ENCODE results near the gene FAM180A.
A peak's percentile ranks its signal among the peaks of the same experiment; 100 is the strongest.
"Not testable (repeated sequence)": the region's sequence is repeated elsewhere in the genome, so short reads cannot be mapped to it uniquely, and the experiment has no call there.

The FAM180A gene

GRCh38 chr7:135712182-135712782, 36.3 kb downstream of the FAM180A start:
- DNase-seq: no peak

DNA sequence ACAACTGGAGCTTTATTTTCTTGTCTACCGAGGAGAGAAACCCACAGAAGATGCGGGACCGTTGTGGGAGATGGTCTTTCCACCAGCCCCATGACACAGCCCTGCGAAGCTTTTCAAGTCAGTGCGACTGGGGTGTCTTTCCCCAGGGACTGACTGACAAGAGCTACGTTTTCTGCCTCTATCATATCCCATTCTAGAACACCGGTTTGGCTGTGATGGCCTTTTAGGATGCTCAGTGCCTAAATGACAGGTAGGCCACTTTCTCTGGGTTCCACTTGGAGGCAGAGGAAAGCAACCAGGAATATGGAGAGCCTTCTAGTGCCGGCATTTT, 37.5 kb downstream of the FAM180A start:
- no peak for DNase-seq

DNA sequence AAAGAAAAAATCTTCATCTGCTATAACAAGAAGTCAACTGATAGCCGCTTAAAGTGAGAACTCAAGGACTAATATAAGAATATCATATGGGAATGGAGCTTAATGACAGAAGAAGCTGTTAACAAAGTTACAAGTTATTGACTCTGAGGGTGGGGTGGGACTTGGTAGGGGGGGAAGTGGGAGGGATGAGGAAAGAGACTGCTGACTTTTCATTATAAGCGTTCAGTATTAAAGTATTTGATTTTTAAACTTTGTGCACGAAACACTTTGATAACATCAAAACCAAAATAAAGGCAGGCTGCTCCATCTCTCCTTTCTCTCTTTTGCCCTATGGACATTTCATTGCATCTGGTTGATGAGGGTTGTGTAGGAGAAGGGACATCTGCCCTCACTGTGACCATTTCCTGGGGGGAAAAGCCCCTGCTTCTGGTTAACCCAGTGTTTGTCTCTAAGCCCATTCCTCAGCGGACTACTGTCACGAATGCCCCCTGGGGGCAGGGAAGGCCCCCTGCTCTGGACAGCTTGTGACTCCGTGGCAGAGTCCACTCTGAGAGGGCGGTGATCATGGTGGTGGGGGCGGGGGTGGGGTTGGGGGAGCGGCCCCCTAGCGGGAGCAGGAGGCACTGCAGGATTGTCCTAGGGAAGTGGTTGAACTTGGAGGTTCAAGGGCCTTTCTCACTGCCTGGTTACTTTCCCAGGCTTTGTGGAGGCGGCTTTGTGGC, 38.0 kb downstream of the FAM180A start:
- peak in 1 of 5 experiments; percentile 25 for DNase-seq

- DNase-seq: no peak
Observed at GRCh38 chr7:135709508-135709907, 39.1 kb downstream of the FAM180A start.

GRCh38 chr7:135708041-135708440, 40.6 kb downstream of the FAM180A start:
- DNase-seq: no peak

DNA sequence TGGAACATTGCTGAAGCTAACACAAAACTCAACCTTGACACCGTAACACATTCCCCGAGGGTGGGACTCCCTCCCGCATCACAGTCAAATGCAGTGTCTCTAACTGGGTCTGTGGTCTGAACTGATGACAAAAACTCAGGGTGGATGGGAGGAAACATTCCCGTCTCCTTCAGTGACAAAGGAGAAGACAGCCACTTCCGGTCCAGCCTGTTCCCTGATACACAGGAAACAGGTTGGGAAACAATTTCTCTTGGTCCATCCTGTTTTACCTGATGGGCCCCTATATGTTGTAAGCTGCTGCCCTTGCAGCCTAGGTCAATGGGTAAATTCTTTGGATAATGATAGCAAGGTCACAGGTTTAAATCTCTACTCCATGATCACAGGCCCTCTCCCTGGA, 41.0 kb downstream of the FAM180A start:
- DNase-seq: no peak

- no peak for DNase-seq
Observed at GRCh38 chr7:135706858-135707569, 41.6 kb downstream of the FAM180A start.

- no peak for DNase-seq
Observed at GRCh38 chr7:135706038-135706742, 42.4 kb downstream of the FAM180A start.

- DNase-seq: no peak
Observed at GRCh38 chr7:135704698-135705097, 43.9 kb downstream of the FAM180A start.

DNA sequence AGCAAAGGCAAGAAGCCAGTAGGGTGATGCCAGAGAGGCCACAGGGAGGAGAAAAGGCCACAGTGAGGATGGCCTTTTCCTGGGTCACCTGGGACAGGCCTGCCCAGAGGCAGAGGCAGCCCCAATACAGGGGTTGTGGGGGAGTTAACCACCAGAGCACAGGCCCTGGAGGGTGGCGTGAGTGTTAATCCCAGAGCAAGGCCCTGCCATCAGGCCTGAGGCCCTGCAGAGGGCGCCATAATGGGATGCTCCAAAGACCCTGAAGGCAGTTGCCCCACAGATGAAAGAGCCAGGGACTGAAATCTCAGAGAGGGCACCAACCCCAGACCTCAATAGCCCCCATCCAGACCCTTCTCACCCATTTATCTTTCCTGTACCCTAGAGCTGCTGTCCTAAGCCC, 44.5 kb downstream of the FAM180A start:
- DNase-seq: peak in 1 of 5 experiments; percentile 6

- DNase-seq: no peak
Observed at GRCh38 chr7:135697276-135698049, 51.1 kb downstream of the FAM180A start.

DNA sequence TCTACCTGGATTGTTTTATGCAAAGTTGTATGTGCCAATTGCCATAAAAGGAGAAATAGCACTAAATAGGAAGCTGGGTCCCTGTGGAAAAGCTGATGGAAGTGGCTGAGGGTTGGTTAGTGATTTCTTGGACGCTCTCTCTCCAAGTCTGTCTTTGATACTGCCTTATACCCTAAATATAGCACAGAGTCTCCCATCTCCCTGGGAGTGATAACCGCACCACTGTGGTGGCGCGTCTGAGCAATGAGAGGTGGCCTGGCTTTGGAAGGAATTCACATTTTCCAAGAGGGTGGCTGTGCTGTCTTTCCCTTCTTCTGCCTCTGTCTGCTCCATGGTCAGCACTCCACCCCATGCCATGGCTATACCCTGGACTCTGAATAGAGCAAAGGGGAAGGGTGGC, 55.1 kb downstream of the FAM180A start:
- no peak for DNase-seq

DNA sequence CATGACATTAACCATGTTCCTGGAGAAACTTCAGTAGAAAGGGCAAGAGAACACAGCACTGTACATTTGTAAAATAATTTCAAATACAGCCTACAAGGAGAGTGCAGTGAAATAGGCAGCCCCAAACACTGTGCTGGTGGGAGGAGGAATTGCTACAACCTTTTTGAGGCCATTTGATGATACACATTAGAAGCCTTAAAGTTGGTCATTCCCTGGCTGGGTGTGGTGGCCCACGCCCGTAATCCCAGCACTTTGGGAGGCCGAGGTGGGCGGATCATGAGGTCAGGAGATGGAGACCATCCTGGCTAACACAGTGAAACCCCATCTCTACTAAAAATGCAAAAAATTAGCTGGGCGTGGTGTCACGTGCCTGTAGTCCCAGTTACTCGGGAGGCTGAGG, 56.0 kb downstream of the FAM180A start:
- not testable (repeated sequence) for DNase-seq

GRCh38 chr7:135692055-135692454, 56.6 kb downstream of the FAM180A start:
- DNase-seq: no peak

DNA sequence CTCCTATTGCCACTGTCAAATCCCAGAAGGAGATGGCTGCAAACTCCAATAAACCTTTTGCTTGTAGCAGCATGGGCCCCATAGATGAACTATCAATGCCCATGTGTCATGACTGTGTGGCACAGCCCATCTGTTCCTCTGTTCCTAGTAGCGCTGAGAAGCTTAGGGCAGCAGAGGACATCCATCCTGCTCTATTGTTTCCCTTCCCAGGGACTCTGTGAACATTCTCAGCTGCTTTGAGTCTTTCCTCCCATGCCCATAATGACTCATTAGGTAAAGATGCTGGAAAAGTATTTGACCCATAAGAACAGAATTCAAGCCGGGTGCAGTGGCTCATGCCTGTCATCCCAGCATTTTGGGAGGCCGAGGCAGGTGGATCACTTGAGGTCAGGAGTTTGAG, 58.0 kb downstream of the FAM180A start:
- no peak for DNase-seq

- DNase-seq: no peak
Observed at GRCh38 chr7:135687466-135687865, 61.1 kb downstream of the FAM180A start.

GRCh38 chr7:135685306-135686084, 63.1 kb downstream of the FAM180A start:
- no peak for DNase-seq

DNA sequence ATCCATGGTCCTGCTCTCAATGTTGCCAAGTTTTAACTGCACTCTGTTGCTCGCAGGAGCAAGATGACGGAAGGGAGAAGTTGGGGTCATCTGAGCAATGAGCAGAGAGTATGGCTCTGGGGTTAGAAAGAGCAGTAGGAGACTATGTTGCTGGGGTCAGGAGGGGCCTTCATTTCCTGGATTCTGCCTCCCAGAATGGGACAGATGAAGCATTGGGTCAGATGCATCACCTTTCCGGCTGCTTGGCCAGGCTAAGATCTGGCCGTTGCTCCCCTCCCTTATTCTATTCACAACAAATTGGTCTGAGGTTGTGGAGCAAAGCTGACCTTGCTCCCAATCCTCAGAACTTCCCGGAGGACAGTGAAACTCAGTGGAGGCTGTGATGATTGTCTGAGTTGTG, 63.9 kb downstream of the FAM180A start:
- no peak for DNase-seq

GRCh38 chr7:135684136-135684535, 64.5 kb downstream of the FAM180A start:
- no peak for DNase-seq

- DNase-seq: no peak
Observed at GRCh38 chr7:135683609-135684008, 65.0 kb downstream of the FAM180A start.

- no peak for DNase-seq
Observed at GRCh38 chr7:135682191-135682590, 66.4 kb downstream of the FAM180A start.

DNA sequence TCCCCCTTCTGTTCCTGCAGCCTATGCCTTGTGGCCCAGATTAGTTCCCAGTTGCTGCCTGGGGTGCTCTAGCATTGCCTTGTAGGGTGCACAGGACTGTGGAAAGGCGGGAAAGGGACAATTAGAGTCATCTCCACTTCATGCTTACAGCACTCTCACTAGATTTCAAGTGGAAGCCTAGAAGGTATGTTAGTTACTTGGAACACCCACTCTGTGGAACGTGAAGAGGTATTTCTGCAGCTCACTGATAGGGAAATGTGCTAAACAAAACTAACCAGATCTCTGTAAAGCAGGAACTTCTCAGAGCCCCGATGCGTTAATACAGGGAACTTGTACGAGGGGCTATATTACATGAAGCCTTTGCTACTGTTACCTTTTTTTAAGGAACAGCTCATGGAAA, 66.9 kb downstream of the FAM180A start:
- DNase-seq: no peak

All from T-helper 2 cell (primary cell).